AG04449 (cell line): ENCODE measurements around the gene RAI2.

Experiments
- CTCF ChIA-PET: fragments of 350-600 bp; formaldehyde crosslinking; extraction: SDS; loops from one replicate; lab custom pipeline; 2021; ENCODE audit warnings: antibody characterized with exemption; lab: Yijun Ruan, JAX
- POLR2A ChIA-PET: fragments of 400-600, 350-600 bp; formaldehyde crosslinking; extraction: SDS; loops from one replicate; lab custom pipeline; 2020; ENCODE audit warnings: antibody characterized with exemption, inconsistent platforms; lab: Yijun Ruan, JAX
- DNase-seq: peaks from one replicate; pipeline ENCODE4 v3.0.0-alpha.2; 2010; ENCODE audit warnings: low read depth, low spot score
- H3K4me3 ChIP-seq: 2 replicates; pipeline ENCODE4 v1.5.1; 2011; ENCODE audit warnings: low read depth, mild to moderate bottlenecking, control low read depth, low read length
- CTCF ChIP-seq: IDR thresholded peaks from one replicate; pipeline ENCODE4 v1.5.1; 2011; ENCODE audit warnings: mild to moderate bottlenecking, moderate library complexity, low read length, control low read depth, inconsistent platforms; ENCODE audit not compliant: insufficient read depth; ENCODE audit errors: missing control alignments

RAI2 gene

DNA sequence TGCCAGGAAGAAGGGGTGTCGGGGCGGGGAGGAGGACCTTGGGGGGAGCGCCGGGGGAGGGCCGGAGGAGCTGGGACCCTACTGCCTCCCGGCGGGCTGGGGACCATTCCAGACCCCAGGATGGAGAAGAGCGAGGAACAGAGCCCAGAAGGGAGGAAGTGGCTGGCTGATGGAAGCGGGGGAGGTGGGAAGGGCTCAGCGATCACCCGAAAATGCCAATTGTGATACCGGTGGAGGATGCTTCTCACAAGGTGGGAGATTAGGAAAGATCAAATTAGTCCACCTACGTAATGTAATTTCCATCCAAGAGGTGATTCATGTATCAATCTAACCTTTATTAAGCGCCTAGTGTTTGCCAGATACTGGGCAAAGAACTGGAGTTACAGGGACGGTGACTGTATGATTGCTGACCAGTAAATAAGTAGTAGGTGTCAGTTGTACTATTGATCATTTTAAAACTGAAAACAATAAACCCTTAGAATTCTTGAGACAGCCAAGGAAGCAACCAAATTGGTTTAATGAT, 452 bp upstream of the RAI2 start:
- DNase-seq, result no peak
- no peak overlapping the region for H3K4me3 ChIP-seq
- TF ChIP-seq CTCF, result no peak
- ChIA-PET POLR2A (no interaction called here), CTCF (no interaction called here)

DNA sequence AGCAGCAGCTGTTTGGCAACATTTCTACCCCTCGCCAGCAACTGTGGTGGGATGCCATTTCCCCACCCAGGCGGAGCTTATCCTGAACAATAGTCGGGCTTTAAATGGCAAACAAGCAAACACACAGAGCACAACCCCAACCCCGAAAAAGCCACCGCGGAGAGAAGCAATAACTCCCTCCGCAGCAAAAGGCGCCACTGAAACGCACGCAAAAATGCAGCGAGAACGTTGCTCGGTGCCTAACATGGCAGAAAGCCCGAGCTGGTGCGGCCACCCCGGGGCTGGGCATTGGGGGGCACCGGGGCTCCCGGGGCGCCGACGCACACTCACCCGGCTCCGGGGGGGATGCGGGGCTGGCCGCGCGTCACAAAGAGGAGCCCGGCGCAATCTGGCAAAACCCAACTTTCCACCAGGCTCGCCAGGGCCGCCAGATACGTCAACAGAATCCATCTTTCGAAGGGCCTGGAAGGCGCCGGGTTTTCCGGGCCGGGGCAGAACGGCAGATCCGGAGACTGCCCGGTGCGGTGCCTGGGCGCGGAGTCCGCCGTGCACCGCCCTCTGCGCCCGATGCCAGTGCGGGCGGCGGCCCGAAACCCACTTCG, 818 bp downstream of the RAI2 start:
- POLR2A ChIA-PET, result no interaction called here
- CTCF ChIA-PET, result no interaction called here
- no peak for TF ChIP-seq CTCF
- H3K4me3 ChIP-seq, result peak overlapping the region; percentile 18
- no peak for DNase-seq

- CTCF ChIA-PET, result no interaction called here
- DNase-seq, result no peak
- H3K4me3 ChIP-seq, result no peak overlapping the region
Observed at GRCh38 chrX:17859609-17860178, 1.4 kb downstream of the RAI2 start.

GRCh38 chrX:17854531-17854930, 6.6 kb downstream of the RAI2 start:
- ChIA-PET CTCF (no interaction called here), POLR2A (no interaction called here)
- DNase-seq, result no peak
- no peak for TF ChIP-seq CTCF
- no peak overlapping the region for H3K4me3 ChIP-seq

More at GRCh38 chrX:17859609-17860178, 1.4 kb downstream of the RAI2 start:
- TF ChIP-seq CTCF, result no peak
- POLR2A ChIA-PET, result no interaction called here

GRCh38 chrX:17854069-17854468, 7.0 kb downstream of the RAI2 start:
- no peak for DNase-seq
- ChIA-PET POLR2A (no interaction called here), CTCF (no interaction called here)
- H3K4me3 ChIP-seq, result no peak overlapping the region
- TF ChIP-seq CTCF, result no peak

- ChIA-PET CTCF (no interaction called here), POLR2A (no interaction called here)
- no peak overlapping the region for H3K4me3 ChIP-seq
- no peak for TF ChIP-seq CTCF
- no peak for DNase-seq
Observed at GRCh38 chrX:17851874-17852273, 9.2 kb downstream of the RAI2 start.
